Right lobe of liver (tissue), 6 donors: Measurements from ENCODE around the gene MYO1D. TPM values are rescaled to one million over a fixed set of nuclear protein-coding genes. Genes with fewer than 3 reads are reported as not detected.

Source experiments
- ATAC-seq, 4 donors: fragments of 200-7000 bp; cut with Tn5 transposase; one replicate each; pipeline ENCODE4 v1.9.1; 2020; ENCODE audit warnings: mild to moderate bottlenecking in 4 of 4, moderate library complexity in 4 of 4
- DNase-seq, 3 donors: peaks; one replicate each; pipeline ENCODE4 v3.0.0-alpha.2; 2020
- H3K27ac ChIP-seq, 3 donors: fragments of 200-600 bp; one replicate each; pipeline ENCODE4 v1.8.0; 2022
- H3K27me3 ChIP-seq, 2 donors: fragments of 200-600 bp; one replicate each; pipeline ENCODE4 v1.8.0; 2022
- H3K36me3 ChIP-seq, 4 donors: fragments of 200-600 bp; sonication (generic) in 1 of 4; one replicate each; pipeline versions ENCODE4 v1.5.1 to v1.8.0; 2017 to 2022; ENCODE audit warnings: control low read depth in 1 of 4
- H3K4me1 ChIP-seq, 4 donors: fragments of 200-600 bp; sonication (generic) in 1 of 4; one replicate each; pipeline versions ENCODE4 v1.5.1 to v1.8.0; 2017 to 2022; ENCODE audit warnings: control low read depth in 1 of 4
- H3K4me3 ChIP-seq, 3 donors: fragments of 200-600 bp; one replicate each; pipeline ENCODE4 v1.8.0; 2022
- H3K9me3 ChIP-seq, 4 donors: fragments of 200-600 bp; sonication (generic) in 1 of 4; one replicate each; pipeline versions ENCODE4 v1.5.1 to v1.8.0; 2017 to 2022; ENCODE audit warnings: control low read depth in 1 of 4
- CTCF ChIP-seq, 4 donors: fragments of 200-600 bp in 3 of 4; fragments of 450-650 bp in 1 of 4; IDR thresholded peaks; one replicate each; pipeline versions ENCODE4 v1.5.1 to v1.8.0; 2016 to 2022; ENCODE audit warnings: antibody characterized with exemption in 4 of 4, mild to moderate bottlenecking in 2 of 4
- POLR2A ChIP-seq: fragments of 450-650 bp; IDR thresholded peaks from one replicate; pipeline ENCODE4 v1.6.1; 2017; ENCODE audit warnings: antibody characterized with exemption, mild to moderate bottlenecking
- WGBS: methylation state at CpG from one replicate; pipeline ENCODE4 v1.1.6; 2018; ENCODE audit warnings: low coverage, low lambda C conversion rate; ENCODE audit not compliant: insufficient coverage; ENCODE audit errors: missing lambda C conversion rate; 5-methylcytosine and 5-hydroxymethylcytosine counted together
- intact Hi-C, 2 donors: fragments of 100-400 bp; cut with DNase I; formaldehyde crosslinking; loops; one replicate each; pipeline versions ENCODE4 v1.11.2 to v1.14.1; 2022
- total RNA-seq, 6 experiments: library from RNA; depleted of rRNA in 2 of 6; stranded (reverse); fragments of >200 nt in 2 of 6; fragmentation: NEBNext Ultra II Directional in 3 of 6; extraction: Animal tissue kit (Norgen Biotek cat#: 25700) in 3 of 6; gene quantifications; one replicate each; pipeline versions ENCODE4 v1.1.0 to v1.2.4, GENCODE V29; 2016 to 2023
- donor health status: DM: no; HTN: yes; CAD: no.
- donor health status: DM: no; HTN: no; CAD: no.
- donor health status: DM: no; HTN: no; CAD: no.
- donor health status: DM: no; HTN: yes; CAD: no.
- donor health status: DM: no; HTN: yes; CAD: no.

MYO1D gene
- total RNA-seq, 6 experiments from 2014 or later = 17.6 to 25.7 (median 21.0) TPM

DNA sequence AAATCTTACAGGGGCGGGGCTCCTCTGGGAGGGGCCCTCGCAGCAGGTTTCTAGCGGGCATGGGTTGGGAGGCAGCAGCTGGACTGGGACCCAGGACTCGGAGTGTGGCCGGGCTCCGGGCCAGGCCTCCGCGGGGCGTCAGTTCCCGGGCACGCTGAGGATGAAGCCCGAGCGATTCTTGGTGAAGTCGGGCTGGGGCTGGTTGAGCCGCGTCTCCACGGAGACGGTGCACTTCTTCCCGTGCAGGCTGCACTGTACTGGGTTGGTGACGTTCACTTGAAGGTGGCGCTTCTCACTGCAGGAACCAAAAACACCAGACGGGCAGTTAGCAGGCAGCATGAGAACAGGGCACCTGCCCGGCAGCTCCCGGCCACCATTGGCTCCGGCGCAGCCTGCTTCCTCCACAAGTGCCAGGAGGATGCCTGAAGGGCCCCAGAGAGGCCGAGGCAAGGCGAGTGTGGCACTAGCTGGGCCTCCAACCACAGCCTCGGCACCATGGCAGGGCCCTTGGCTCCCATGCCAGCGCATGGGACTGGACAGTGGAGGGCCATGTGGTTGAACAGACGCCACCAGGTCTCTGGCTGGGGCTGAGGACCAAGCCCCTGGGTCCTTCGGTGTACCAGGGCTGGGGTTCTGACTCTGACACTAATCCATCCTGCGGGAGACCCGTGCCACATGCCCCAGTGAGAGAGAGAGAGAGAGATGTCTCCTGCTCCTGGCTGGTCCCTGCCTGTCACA lies 382.1 kb downstream of the MYO1D start:
- H3K27ac ChIP-seq = no peak overlapping the region
- no peaks in the 10 kb centered on the region for H3K9me3 ChIP-seq
- no peak overlapping the region for H3K4me3 ChIP-seq
- DNase-seq (peak in 1 of 3 donors; percentile 55), ATAC-seq (peak in 3 of 4 donors; percentile 33 to 53 (median 42))
- intact Hi-C loops = no loop called here
- no peaks in the 10 kb centered on the region for H3K36me3 ChIP-seq
- WGBS = 82% methylated on average over 3 of the region's 34 CpGs
- no peaks in the 10 kb centered on the region for H3K4me1 ChIP-seq
- TF ChIP-seq CTCF (IDR thresholded peaks at IDR 0.05) (no peak), POLR2A (no peak)
- H3K27me3 ChIP-seq = no peaks in the 10 kb centered on the region

- H3K9me3 ChIP-seq = no peaks in the 10 kb centered on the region
- H3K4me1 ChIP-seq = peaks cover 0 to 6% (median 0%) of the 10 kb centered on the region in 4 donors
- WGBS = 67% methylated on average over 1 of the region's 11 CpGs
- DNase-seq (no peak), ATAC-seq (no peak)
- no peak for TF ChIP-seq POLR2A
- TF ChIP-seq CTCF (IDR thresholded peaks at IDR 0.05) = no peak
- H3K27me3 ChIP-seq = no peaks in the 10 kb centered on the region
- intact Hi-C loops = no loop called here
- H3K27ac ChIP-seq = no peak overlapping the region
- H3K4me3 ChIP-seq = no peak overlapping the region
- no peaks in the 10 kb centered on the region for H3K36me3 ChIP-seq
Measured at GRCh38 chr17:32493976-32494513, 382.9 kb downstream of the MYO1D start.

DNA sequence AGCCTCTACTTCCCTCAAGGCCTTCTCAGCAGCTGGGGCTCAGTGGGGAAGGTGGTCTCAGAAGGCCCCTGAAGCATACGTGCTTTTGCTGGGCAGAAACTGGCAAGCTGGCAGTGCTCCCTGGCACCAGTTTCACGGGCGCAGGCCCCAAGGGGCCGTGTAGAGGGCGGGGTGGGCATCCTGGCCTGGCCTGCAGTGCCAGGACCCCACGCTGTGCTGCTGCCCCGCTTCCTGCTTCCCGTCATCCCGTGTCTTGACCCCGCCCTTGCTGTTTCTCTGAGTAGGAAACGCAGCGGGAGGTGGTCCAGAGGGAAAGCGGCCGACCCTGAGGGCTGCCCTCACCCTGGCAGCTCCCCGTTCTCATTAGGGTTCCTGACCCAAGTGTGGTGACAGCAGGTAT lies 383.4 kb downstream of the MYO1D start:
- Histone ChIP-seq H3K4me1 (peaks cover 0 to 6% (median 0%) of the 10 kb centered on the region in 4 donors), H3K27ac (no peak overlapping the region), H3K27me3 (no peaks in the 10 kb centered on the region), H3K36me3 (no peaks in the 10 kb centered on the region), H3K4me3 (no peak overlapping the region), H3K9me3 (no peaks in the 10 kb centered on the region)
- no peak for TF ChIP-seq POLR2A
- no peak for TF ChIP-seq CTCF (IDR thresholded peaks at IDR 0.05)
- ATAC-seq (no peak), DNase-seq (no peak)
- WGBS = 94% methylated on average over 8 of the region's 15 CpGs
- intact Hi-C loops = no loop called here

DNA sequence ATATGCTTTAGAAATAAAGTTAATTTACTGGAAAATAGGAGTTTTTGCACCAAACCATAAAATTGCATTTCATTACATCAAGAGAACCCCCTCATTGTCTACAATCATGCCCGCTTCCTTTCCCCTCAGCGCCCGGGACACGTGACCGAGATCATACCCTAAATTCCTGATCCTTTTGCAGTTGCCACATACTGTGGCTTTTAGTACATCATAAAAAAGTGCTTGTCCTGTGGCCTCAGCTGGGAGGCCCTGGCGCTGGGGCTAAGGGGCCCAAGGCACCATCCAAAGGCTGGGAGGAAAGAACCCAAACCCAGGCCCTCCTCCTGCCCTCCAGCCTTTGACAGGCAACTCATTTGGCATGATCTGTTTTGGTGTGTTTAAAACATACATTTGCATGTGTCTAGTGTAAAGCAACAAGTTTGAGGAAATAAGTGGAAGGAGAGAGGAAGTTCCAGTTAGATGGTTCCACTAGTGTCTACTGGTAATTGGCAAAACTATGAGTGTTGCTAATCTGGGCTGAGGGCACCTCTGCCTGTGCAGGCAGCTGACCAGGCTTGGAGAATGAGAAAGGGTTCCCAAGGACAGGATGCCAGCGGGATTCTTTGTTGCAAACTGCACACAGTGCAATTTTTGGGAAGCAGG lies 384.2 kb downstream of the MYO1D start:
- H3K4me1 ChIP-seq = peaks cover 0 to 12% (median 0%) of the 10 kb centered on the region in 4 donors

More for the DNA sequence above, 384.2 kb downstream of the MYO1D start:
- WGBS = 82% methylated on average over 6 of the region's 7 CpGs
- intact Hi-C loops = no loop called here
- TF ChIP-seq POLR2A (no peak), CTCF (IDR thresholded peaks at IDR 0.05) (no peak)
- Histone ChIP-seq H3K27ac (no peak overlapping the region), H3K36me3 (no peaks in the 10 kb centered on the region), H3K4me3 (no peak overlapping the region), H3K9me3 (no peaks in the 10 kb centered on the region), H3K27me3 (no peaks in the 10 kb centered on the region)
- ATAC-seq = peak in 1 of 4 donors; percentile 8
- DNase-seq = no peak
